GM19438 (cell line): Measurements from ENCODE around the gene ABCC12.
"Not testable (repeated sequence)": the region's sequence is repeated elsewhere in the genome, so short reads cannot be mapped to it uniquely, and the experiment has no call there.

Experiments
- ATAC-seq: cut with Tn5 transposase; IDR thresholded peaks from one replicate; pipeline ENCODE4 v1.9.1; 2021; ENCODE audit warnings: low read depth; ENCODE audit not compliant: unreplicated experiment

The ABCC12 gene

GRCh38 chr16:48155926-48156789, at the start of gene ABCC12:
TSS of gene ABCC12 (minus strand) at chr16:48155993. CDS start at chr16:48146424, 9,569 bp downstream.
- no peak for ATAC-seq

DNA sequence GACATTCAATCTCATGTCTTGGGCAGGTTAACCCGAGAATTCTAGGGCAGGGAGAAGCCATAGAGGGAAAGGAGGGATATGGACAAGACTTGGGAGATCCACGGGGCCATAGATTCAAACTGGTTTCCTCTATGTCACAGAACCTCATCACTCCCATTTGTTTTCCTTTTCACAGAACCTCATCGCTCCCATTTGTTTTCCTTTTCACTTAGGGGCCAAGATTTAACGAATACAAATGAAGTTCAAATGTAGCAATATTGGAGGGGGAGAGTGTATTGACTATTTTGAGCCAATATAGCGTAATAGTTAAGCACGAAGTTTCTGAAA, 49.0 kb upstream of the ABCC12 start:
- no peak for ATAC-seq

GRCh38 chr16:48203974-48204824, 48.4 kb upstream of the ABCC12 start:
- ATAC-seq = no peak

DNA sequence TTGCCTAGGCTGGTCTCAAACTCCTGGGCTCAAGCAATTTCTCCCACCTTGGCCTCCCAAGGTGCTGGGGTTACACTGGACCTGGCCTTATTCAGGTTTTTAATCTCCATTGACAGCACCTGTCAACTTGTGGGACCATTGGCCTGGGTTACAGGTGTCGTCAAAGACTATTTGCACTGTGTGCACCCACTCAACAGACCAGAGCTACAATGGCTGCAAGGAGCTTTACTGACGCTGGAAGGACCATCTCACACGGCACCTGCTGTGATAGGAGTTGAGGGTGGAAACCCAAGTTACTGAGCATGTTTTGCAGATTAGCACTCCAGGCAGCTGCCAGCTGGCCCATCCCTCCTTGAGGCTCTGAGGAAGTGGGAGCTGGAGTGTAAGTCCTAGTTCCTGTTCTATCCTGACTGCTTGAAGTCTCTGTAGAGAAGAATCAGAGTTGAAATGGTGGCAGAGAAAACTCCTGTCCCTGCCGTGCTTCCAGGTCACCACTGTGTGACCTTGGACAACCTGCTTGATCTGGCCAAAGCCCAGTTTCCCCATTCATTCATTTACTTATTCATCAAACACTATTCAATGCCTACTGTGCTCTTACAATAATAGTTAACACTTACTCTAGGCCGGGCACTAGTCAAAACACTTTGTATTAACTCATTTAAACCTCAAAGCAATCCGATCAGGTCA, 45.9 kb upstream of the ABCC12 start:
- no peak for ATAC-seq

- ATAC-seq = no peak
Observed at GRCh38 chr16:48197294-48197693, 41.5 kb upstream of the ABCC12 start.

- ATAC-seq = no peak
Observed at GRCh38 chr16:48194828-48195556, 39.2 kb upstream of the ABCC12 start.

- no peak for ATAC-seq
Observed at GRCh38 chr16:48193846-48194245, 38.1 kb upstream of the ABCC12 start.

DNA sequence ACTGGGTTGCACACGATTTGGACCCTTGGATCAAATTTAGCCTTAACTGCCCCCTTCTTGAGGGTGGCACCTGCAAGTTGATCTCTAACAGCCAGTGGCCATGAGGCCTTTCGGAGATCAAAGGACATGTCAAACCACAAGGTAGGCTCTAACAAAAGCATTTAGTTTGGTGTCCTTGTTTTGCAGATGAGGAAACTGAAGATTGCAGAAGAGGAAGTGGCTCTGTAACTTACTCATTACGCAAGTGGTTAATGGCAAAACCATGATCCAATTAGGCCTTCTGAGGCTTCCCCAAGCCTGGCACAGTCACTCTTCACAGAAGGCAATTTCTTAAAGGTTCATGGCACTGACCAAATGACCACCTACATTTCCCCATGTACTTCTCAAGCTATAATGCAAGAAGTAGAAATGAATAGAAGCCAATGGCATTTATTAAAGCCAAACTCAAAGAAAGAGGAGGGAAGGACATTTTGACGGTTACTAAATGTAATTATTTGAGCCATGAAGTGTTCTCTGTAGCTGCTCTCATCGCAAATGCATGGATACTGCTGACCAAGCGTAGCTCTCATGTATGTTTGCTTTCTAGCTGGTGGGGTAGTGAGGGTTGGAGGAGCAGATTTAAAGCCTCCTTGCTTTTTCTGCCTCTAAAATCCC, 32.8 kb upstream of the ABCC12 start:
- no peak for ATAC-seq

DNA sequence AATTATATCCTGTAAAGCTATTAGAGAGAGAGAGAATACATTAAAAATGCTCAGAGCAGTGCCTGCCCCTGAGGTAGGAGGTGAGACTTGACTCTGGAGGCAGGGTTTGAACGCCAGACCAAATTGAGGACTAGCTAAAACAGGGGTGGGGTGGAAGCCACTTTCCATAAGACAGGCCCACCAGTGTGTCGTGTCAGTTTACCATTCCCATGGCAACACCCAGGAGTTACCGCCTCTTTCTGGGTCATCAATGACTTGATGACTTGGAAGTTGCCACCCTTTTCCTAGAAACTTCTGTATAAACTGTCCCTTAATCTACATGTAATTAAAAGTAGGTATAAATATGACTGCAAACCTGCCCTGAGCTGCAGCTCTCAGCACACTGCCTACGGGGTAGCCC, 32.0 kb upstream of the ABCC12 start:
- no peak for ATAC-seq

DNA sequence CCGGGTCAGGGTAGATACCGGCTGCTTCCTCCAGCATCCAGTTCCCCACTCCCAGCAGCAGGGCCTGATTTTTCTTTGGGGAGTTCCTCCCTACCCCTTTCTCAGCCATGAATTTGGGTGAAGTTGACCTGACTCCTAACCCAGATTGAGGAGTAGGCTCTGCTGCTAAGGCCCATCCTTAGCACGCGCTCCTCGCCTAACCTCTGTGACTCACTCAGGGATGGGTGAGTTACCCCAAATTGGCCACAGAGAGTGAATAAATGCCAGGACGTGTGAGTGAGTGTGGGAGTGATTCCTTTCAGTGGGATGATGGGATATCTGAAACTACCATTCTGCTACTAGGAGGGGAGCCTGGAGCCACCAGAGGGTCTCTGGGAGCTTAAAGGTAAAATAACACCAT, 28.9 kb upstream of the ABCC12 start:
- ATAC-seq = no peak

GRCh38 chr16:48182979-48183537, 27.3 kb upstream of the ABCC12 start:
- no peak for ATAC-seq

DNA sequence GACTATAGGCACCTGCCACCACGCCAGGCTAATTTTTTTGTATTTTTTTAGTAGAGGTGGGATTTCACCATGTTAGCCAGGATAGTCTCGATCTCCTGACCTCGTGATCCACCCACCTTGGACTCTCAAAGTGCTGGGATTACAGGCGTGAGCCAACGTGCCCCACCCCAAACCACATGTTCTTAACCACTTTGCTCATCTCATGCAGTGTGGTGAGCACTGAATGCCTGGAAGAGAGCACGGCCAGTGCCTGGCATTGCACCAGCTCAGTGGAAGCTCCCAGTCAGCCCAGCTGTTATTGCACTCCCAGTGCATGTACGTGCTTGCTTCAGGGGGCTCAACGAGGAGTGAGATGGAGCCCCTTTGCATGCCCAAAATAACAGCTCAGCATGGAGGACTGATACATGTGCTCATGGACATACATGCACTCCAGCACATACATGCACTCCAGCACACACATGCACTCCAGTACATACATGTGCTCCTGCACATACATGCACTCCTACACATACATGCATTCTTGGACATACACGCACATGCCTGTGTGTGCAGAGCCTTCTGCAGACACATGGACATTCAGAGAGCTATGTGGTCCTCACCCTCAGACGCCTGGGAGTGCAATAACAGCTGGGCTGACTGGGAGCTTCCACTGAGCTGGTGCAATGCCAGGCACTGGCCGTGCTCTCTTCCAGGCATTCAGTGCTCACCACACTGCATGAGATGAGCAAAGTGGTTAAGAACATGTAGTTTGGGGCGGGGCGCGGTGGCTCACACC, 26.1 kb upstream of the ABCC12 start:
- not testable (repeated sequence) for ATAC-seq

- no peak for ATAC-seq
Observed at GRCh38 chr16:48180868-48181480, 25.2 kb upstream of the ABCC12 start.

GRCh38 chr16:48176635-48177408, 21.0 kb upstream of the ABCC12 start:
- no peak for ATAC-seq

GRCh38 chr16:48173889-48174288, 18.1 kb upstream of the ABCC12 start:
- ATAC-seq = no peak

DNA sequence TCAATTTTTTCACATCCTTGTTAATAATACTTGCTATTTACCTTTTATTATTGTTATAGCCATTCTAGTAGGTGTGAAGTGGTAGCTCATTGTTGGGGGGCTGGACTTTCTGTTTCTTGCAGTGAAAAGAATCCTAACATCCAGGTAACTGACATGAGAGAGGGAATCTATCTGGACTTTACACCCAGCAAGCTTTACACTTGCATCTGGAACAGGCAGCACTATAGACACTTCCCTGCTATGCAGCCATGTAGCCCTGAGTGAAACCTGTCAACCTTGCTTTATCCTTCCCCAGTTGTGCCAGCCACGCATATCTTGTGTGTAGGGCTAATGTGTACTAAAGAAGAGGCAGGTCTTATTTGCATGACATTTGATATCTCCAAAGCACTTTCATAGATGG, 16.9 kb upstream of the ABCC12 start:
- ATAC-seq = no peak

DNA sequence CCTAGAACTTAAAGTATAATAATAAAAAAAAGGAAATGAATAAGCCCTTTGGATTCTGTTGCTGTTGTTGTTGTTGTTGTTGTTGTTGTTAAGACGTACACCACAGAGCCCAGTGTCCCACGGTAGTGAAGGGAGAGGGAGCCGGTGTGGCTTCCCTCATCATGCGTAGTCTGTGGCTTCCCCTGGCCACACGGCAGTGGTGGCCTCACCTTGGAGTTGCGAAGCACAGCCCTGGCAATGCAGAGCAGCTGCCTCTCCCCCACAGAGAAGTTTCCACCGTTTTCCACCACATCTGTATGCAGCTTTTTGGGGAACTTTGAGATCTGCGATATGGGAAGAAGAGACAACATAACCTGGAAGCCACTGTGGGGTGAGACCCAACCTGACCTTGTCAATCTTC, 14.1 kb upstream of the ABCC12 start:
- ATAC-seq = no peak

- no peak for ATAC-seq
Observed at GRCh38 chr16:48168075-48168474, 12.3 kb upstream of the ABCC12 start.
